HG02938 (cell line): ENCODE data around the gene RMND1.
"Not testable (repeated sequence)": the region's sequence is repeated elsewhere in the genome, so short reads cannot be mapped to it uniquely, and the experiment has no call there.

ENCODE experiments used
- ATAC-seq: cut with Tn5 transposase; IDR thresholded peaks from one replicate; pipeline ENCODE4 v1.9.1; 2021; ENCODE audit warnings: mild to moderate bottlenecking, moderate library complexity; ENCODE audit not compliant: unreplicated experiment

RMND1 gene

DNA sequence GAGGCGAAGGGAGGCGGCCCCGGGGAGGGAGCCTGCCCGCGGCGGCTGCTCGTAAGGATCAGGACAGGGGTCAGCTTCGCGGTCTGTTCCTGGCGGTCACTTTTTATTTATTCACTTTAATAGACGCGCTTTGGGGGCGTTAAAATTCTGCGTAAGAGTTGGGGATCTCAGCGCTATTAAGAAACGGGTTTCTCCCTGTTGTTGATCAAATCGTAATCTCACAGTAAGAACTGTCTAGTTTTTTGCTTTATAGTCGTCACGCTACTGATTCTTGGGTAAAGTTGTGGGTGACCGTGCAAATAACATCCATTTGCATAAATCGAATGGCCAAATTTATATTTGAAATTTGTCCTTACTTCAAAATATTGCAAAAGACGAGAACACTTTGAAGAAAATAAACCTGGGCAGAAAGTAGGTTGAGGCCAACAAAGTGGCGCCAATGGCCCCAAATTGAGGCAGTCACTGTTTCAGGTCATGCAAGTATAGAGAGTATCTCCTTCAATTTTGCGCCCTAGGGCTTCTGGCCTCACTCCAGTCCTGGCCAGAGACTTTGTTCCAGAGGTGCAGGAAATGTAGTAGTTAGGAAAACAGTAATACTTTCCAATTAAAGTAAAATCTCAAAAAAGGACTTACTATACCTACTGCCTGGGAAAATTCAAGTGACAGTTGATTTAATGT, 963 bp upstream of the RMND1 start:
- peak; percentile 1 for ATAC-seq

DNA sequence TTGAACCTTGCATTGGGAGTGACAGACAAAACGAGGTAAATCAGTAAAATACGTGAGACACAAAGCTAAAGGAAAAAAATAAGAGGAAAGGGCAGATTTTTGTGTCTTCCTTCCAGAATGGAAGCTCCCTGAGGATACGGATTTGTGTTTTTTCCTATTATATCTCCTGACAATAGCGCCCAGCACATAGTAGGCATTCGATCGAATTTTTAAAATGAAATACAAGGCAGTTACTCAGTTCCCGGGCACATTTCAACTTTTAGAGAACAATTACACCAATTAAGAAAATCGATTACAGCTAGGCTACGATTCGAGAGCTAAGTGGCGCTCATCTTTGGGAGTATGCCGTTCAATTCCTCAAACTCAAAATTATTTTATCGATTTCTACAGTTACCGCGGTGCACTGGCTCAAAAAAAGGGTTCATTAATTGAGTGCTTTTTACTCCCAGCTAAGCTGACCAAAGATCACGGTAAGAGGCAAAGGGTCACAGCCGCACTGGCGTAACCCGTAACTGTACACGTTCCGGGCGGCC, 443 bp downstream of the RMND1 start:
- ATAC-seq = peak; percentile 41

DNA sequence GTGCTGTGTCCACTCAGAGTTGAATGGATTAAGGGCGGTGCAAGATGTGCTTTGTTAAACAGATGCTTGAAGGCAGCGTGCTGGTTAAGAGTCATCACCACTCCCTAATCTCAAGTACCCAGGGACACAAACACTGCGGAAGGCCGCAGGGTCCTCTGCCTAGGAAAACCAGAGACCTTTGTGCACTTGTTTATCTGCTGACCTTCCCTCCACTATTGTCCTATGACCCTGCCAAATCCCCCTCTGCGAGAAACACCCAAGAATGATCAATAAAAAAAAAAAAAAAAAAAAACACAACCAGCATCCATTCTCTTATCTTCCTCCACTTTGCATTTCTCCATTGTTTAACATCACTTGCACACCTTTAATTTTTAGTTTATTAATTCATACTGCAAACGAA, 998 bp downstream of the RMND1 start:
- ATAC-seq = not testable (repeated sequence)

DNA sequence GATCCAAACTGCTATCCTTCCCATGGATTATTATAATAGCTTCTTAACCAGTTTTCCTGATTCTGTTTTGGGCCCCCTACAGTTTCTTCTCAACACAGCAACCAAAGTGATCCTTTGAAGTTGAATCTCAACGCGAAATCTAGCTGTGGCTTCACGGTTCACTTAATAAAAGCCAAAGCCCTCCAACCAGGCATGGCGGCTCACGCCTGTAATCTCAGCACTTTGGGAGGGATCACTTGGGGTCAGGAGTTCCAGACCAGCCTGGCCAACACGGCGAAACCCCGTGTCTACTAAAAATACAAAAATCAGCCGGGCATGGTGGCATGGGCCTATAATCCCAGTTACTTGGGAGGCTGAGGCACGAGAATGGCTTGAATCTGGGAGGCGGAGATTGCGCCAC, 3.3 kb downstream of the RMND1 start:
- ATAC-seq = no peak

DNA sequence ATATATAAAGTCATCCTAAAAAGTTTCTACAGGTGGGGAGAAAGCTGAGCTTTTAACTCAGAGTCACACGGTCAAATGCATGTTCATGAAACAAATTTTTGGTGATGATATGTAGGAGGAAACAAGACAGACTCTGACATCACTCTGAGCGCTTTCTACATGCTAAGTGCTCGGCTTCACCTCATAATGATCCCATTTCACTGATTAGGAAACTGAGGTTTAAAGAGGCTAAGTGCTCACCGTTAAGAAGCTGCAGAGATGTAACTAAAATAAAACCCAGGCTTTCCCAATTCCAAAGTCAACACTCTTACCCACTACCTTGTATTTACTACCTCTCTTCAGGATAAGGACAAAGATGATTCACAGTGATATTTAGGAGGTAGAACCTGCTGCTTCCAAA, 4.7 kb downstream of the RMND1 start:
- no peak for ATAC-seq

DNA sequence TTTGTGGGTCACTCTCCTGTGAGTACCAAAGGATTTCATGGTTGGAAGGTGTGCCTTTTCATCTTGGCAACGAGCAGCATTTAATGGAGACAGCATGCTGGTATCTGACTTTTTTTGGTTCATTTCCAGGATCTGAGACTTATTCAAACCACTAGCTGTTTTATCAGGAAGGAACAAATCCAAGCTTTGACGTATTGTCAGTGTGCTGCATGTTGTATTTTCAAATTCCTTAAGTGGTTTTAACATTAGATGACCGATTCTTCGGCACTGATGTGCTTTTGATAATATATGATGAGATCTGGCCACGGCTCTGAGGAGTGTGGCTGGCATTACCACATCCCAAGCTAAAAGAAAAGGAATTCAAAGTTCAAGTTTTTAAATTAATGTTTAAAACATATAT, 6.4 kb downstream of the RMND1 start:
- no peak for ATAC-seq

DNA sequence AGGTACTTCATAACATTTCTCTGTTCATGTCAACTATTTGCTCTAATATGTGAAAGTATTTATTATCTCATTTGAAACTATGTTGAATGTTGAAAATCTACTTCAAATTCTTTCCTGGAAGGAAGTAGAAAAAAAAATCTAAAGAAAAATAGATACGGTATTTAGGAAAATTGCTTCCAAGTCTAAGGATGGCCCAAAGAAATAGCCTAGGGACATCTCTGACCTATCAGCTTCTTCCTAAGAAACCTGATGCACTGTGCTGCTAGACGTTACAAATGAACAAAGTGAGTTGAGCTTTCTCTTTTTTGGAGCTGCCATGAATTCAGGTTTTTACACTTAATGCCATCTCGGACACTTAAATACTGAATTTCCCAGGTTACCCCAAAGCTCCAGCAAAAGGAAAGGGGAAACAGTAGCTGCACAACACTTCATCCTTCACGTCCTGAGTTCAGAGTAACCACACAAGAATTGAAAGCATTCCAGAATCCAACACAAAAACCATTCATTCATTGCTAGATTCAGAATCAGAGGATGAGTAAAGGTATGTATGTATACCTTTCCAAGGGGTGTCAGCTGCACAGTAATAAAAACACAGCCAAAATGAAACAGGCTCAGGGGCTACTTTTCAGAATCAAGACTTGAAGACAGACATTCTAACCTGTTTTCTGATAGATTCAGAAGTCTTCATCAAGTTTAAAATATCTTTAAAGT, 7.9 kb downstream of the RMND1 start:
- ATAC-seq = no peak

DNA sequence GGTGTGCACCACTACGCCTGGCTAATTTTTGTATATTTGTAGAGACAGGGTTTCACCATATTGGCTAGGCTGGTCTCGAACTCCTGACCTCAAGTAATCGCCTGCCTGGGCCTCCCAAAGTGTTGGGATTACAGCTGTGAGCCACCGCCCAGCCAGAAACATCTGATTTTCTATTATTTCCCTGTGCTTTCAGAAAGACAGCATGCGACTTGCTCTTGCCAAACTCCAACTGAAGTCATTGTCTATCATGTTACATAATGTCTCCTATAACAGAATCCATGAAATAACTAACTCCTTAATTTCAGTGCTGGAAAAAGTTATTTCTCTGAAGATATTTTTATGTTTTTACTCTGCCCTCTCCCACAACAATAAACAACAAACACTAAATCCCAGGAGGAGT, 8.5 kb downstream of the RMND1 start:
- no peak for ATAC-seq

DNA sequence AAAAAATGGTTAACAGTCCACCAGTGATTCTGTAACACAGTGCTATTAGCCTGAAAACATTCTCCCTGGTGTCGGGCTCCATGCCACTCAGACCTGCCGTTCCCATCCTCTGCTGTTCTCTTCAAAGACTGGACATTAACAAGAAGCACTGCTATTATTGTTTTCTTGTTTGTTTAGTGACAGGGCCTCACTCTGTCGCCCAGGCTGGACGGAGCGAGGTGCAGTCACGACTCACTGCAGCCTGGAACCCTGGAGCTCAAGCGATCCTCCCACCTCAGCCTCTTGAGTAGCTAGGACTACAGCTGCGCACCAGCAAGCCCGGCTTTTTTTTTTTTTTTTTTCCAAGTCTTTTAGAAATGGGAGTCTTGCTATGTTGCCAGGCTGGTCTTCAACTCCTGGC, 9.6 kb downstream of the RMND1 start:
- ATAC-seq = no peak

DNA sequence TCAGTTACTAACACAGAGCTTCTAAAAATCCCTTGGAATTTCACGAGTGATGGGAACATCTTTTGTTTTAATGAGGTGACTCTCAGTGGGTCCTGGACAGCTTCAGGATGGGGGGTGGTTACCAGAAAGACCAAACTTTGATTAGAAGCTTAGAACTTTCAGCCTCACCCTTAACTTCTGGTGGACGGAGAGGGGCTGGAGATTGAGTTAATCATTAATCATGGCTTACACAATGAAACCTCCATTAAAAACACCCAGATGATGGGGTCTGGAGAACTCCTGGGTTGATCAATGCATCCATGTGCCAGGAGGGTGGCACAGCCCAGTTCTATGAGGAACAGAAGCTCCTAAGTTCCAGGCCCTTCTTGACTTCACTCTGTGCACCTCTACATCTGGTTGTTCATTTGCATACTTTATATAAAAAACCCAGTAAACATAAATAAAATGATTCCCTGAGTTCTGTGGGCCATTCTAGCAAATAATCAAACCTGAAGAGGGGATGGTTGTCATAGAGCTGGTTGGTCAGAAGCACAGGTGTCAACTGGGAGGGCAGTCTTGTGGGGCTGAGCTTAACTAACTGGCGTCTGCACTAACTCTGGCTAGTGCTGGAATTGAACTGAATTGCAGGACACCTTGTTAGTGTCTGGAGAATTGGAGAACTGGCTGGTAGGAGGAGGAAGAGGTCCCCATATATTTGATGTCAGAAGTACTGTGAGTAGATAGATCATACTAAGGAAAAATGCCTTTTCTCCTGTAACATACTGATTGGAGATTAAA, 10.3 kb downstream of the RMND1 start:
- ATAC-seq = no peak

DNA sequence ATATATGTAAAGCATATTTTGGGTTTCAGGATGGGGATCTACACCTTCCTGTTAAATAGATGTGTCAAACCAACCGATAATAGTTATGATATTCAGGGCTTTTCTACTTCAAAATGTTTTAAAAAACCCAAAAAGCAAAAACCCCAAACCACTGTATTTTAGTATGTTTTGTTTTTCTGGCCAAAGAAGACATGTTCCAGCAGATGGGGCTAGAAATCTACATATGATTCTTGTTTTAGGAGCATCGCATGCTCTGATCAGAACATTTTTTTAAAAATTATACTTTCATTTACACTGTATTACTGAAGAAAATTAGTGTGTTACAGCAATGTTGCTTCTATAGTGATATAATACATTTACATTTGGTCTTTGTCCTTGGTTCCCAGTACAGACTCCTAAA, 11.0 kb downstream of the RMND1 start:
- ATAC-seq = peak; percentile 63

DNA sequence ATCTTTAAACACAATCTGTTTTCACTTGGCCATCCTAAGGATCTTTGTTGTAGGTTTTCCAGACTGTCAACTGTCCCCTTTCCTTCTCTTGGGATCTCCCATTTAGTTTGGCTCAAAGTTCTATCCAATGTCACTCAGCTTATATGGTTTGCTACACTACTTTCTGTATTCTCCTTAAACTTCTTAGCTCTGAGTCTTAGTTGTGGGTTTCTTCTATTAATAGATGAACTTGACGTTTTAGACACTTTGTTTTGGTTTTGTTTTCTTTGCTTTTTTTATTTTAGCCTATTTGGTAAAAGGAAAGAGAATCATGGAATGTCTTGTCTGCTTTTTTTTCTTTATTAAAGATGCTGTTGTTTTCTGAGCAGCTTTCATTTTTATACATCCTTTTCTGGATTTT, 11.4 kb downstream of the RMND1 start:
- peak; percentile 60 for ATAC-seq

DNA sequence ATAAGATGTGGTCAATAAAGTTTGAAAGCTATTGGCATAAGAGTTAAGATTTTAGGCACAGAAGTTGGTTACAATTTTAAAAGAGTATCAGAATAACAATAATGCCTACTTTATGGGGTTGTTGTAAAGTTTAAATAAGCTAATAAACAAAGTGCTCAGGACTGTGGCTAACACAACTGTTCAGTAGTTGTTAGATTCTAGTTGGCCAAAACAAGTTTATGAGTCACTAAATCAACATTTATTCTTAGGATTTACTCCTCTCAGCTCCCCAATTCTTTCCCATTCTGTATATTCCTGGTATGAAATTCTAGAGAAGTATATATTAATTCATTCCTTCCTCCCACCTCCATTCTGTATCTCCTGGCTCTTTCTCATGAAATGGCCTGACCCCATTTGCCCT, 14.5 kb downstream of the RMND1 start:
- ATAC-seq = no peak

DNA sequence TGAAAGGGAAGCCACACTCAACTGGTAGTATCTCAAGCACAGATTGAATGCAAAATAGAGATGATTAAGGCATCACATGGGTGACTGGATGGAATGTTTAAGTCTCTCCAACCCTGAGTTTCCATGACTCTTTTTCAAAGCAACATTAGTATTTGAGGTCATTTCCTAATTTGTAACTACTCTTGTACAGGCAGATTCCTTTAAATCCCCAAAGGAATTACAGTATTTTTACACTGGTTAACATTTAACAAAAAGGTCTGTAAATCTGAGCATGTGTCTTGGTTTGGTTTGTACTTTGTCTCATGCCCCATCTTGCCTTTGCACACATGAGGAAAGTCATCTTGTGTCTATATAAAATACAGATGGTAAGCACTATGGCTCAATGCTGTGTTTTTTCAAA, 15.1 kb downstream of the RMND1 start:
- no peak for ATAC-seq

DNA sequence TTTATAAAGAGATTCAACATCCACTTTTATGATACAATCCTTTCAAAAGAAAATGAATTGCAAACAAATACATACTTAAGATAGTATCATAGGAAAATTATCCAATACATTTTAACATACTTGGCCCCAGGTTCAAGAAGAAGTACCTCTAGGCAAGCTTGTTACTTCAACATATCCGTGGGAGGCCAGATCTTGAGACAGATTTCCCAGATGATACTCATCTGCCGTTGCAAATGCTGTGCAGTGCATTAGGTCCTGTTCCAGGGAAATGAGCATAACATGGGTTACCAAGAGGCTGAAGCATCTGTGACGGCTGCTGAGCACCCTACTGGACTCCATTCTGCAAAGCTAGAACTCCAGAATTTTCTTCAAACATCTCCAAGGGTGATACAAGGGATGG, 15.6 kb downstream of the RMND1 start:
- ATAC-seq = no peak

DNA sequence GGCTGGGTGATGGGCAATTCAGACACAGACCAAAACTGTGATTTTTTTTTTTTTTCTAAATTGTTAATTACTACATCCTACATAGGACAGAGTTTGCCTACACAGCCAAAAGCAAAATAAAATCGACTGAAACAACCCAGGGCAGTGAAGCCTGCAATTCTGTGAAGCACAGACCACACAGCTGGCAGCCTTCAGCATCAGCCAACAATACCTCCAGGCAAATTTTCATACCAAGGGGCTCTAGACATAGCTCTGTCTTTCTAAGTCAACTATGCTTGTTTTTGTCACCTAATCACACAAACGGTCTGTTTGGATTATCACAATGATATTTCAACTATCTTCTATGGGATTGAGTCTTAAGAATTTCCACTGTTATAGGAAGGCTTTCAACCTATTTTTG, 17.6 kb downstream of the RMND1 start:
- ATAC-seq = no peak

DNA sequence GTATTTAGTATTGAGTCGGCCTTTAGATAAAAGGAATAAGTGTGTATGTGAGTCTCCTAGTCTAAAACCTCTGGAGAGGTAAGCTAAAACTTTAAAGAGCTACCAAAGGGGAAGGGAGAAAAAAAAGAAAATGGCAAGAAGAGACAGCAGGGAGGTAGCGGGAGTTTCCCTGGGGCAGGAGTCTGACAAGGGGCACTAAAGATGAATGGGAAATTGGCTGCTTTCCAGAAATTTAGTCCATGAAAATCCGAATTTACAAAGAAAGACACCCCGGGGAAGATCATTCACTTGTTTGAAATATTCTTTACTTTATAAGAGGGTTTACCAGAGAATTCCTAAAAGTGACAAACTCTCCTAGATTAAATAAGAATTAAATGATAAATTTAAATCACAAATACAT, 19.3 kb downstream of the RMND1 start:
- ATAC-seq = no peak

DNA sequence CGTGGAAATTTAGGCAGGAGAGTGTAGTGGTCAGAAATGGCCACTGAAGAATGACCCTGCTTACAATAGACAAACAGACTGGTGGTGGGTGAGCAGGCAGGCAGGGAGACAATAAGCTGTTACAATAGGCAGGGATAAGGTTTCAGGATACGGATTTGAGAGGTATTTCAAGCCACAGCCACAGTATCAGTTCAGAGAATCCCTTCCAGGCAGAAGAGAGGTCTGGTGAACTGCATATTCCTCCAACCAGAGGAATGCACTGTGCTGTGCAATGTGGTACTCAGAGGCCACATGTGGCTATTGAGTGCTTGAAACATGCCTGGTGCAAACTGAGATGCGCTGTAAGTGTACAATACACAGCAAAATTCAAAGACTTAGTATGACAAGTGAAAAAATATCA, 20.6 kb downstream of the RMND1 start:
- no peak for ATAC-seq

DNA sequence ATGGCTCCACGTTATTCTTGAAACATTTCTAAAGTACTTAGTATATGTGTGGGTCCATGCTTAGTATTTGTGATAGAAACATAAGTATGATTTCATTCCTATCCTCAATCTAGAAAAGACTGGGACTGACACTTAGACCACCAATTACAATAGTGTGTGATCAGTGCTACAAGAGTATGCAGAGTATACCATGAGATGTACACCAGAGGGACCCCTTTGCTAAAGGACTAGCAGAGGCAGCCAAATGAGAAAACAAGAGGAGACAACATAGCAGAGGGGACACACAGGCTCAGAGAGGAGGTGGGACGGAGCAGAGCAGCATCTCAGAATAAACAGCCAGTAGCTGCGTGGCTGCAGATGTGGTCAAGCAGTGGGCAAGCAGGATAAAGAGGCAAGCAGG, 21.0 kb downstream of the RMND1 start:
- ATAC-seq = no peak

DNA sequence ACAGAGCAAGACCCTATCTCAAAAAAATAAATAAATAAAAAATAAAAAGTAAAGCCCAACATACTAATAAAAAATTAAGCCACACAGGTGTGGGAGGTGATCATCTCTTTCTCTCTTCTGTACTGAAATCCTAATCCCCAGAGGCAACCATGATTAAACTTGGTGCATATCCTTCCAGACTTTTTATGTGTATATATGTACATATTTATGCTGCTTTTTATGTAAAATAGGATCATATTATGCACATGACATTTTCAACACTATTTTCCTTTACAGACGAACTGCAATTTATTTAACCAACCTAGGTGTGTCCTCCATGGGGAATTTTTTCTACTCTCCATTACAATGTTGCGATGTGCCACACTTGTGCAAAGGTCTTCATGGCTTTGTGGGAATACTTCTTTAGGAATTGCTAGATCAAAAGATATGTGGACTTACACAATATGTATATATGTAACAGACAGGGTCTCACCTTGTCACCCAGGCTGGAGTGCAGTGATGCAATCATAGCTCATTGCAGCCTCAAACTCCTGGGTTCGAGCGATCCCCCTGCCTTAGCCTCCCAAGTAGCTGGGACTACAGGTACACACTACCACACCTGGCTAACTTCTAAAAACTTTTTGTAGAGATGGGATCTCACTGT, 23.7 kb downstream of the RMND1 start:
- no peak for ATAC-seq

DNA sequence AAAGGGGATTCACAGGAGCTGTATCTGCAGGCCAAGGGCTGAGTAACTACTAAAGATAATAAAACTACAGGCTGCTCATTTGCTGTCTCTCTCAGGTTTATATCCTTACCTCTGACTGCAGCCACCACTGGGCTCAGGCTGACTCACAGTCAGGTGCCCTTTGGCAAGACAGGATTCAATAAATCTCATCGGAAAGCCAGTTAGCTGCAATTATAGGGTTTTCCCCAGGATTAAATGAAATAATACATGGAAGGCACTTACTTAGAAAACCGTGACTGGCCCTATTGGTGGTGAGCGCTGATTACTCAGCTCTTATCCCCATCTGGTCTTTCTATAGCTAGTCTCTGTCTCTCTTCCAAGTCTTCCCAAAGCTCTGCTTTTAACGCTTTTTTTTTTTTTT, 26.4 kb downstream of the RMND1 start:
- ATAC-seq = no peak
